Measurements from ENCODE around the gene CRTC3.
"Not testable (repeated sequence)": the region's sequence is repeated elsewhere in the genome, so short reads cannot be mapped to it uniquely, and the experiment has no call there.

Gene CRTC3

GRCh38 chr15:90519688-90520087, 10.0 kb upstream of the CRTC3 start:
- H3K9ac ChIP-seq: no peak overlapping the region
- no peaks in the 10 kb centered on the region for H3K36me3 ChIP-seq (ENCODE audit: control insufficient read depth, insufficient read depth, low read length)
- TF ChIP-seq CTCF (IDR thresholded peaks at IDR 0.05): no peak
- H3K27me3 ChIP-seq (ENCODE audit: control insufficient read depth, insufficient read depth, low read length): no peaks in the 10 kb centered on the region
- no peaks in the 10 kb centered on the region for H3K9me3 ChIP-seq (ENCODE audit: control insufficient read depth, low read length)
- no peak overlapping the region for H3K27ac ChIP-seq
- no peak overlapping the region for H3K4me2 ChIP-seq (ENCODE audit: low read length)
- no peaks in the 10 kb centered on the region for H3K4me1 ChIP-seq
- no peak overlapping the region for H3K4me3 ChIP-seq (ENCODE audit: low read depth, low read length)
- H3K79me2 ChIP-seq: no peaks in the 10 kb centered on the region
- no peak overlapping the region for H2AFZ ChIP-seq

- no peak for TF ChIP-seq CTCF (IDR thresholded peaks at IDR 0.05)
- H2AFZ ChIP-seq: no peak overlapping the region
Observed at GRCh38 chr15:90520365-90520764, 9.4 kb upstream of the CRTC3 start.

GRCh38 chr15:90523373-90523772, 6.3 kb upstream of the CRTC3 start:
- no peak overlapping the region for H3K4me3 ChIP-seq (ENCODE audit: low read depth, low read length)
- H3K27me3 ChIP-seq (ENCODE audit: control insufficient read depth, insufficient read depth, low read length): no peaks in the 10 kb centered on the region
- H2AFZ ChIP-seq: no peak overlapping the region
- no peaks in the 10 kb centered on the region for H3K4me1 ChIP-seq
- no peaks in the 10 kb centered on the region for H3K36me3 ChIP-seq (ENCODE audit: control insufficient read depth, insufficient read depth, low read length)
- no peaks in the 10 kb centered on the region for H3K79me2 ChIP-seq
- no peak overlapping the region for H3K4me2 ChIP-seq (ENCODE audit: low read length)
- no peak overlapping the region for H3K27ac ChIP-seq
- no peaks in the 10 kb centered on the region for H3K9me3 ChIP-seq (ENCODE audit: control insufficient read depth, low read length)
- H3K9ac ChIP-seq: no peak overlapping the region
- no peak for TF ChIP-seq CTCF (IDR thresholded peaks at IDR 0.05)

More at GRCh38 chr15:90520365-90520764, 9.4 kb upstream of the CRTC3 start:
- H3K9ac ChIP-seq: no peak overlapping the region
- H3K79me2 ChIP-seq: no peaks in the 10 kb centered on the region
- H3K4me3 ChIP-seq (ENCODE audit: low read depth, low read length): no peak overlapping the region
- H3K36me3 ChIP-seq (ENCODE audit: control insufficient read depth, insufficient read depth, low read length): no peaks in the 10 kb centered on the region
- no peak overlapping the region for H3K4me2 ChIP-seq (ENCODE audit: low read length)
- H3K9me3 ChIP-seq (ENCODE audit: control insufficient read depth, low read length): no peaks in the 10 kb centered on the region
- no peaks in the 10 kb centered on the region for H3K4me1 ChIP-seq
- no peak overlapping the region for H3K27ac ChIP-seq
- no peaks in the 10 kb centered on the region for H3K27me3 ChIP-seq (ENCODE audit: control insufficient read depth, insufficient read depth, low read length)

GRCh38 chr15:90524018-90524803, 5.5 kb upstream of the CRTC3 start:
- H3K9me3 ChIP-seq (ENCODE audit: control insufficient read depth, low read length); H3K4me1 ChIP-seq; H3K36me3 ChIP-seq (ENCODE audit: control insufficient read depth, insufficient read depth, low read length); H3K4me2 ChIP-seq (ENCODE audit: low read length); H3K4me3 ChIP-seq (ENCODE audit: low read depth, low read length); H3K9ac ChIP-seq; H3K27ac ChIP-seq; H3K27me3 ChIP-seq (ENCODE audit: control insufficient read depth, insufficient read depth, low read length); H3K79me2 ChIP-seq; H2AFZ ChIP-seq: not testable (repeated sequence)

- no peaks in the 10 kb centered on the region for H3K4me1 ChIP-seq
- H3K27me3 ChIP-seq (ENCODE audit: control insufficient read depth, insufficient read depth, low read length): no peaks in the 10 kb centered on the region
- peak overlapping the region; percentile 79 for H3K4me2 ChIP-seq (ENCODE audit: low read length)
- no peak overlapping the region for H3K9ac ChIP-seq
- H3K27ac ChIP-seq: no peak overlapping the region
- peaks cover 19% of the 10 kb centered on the region for H3K79me2 ChIP-seq
- H3K9me3 ChIP-seq (ENCODE audit: control insufficient read depth, low read length): no peaks in the 10 kb centered on the region
- peak overlapping the region; percentile 97 for H2AFZ ChIP-seq
- no peaks in the 10 kb centered on the region for H3K36me3 ChIP-seq (ENCODE audit: control insufficient read depth, insufficient read depth, low read length)
- H3K4me3 ChIP-seq (ENCODE audit: low read depth, low read length): peak overlapping the region; percentile 52
- no peak for TF ChIP-seq CTCF (IDR thresholded peaks at IDR 0.05)
Observed at GRCh38 chr15:90529011-90529370, 732 bp upstream of the CRTC3 start.

All from parathyroid adenoma (tissue), 2 donors.